Neural cell (in vitro differentiated cells): ENCODE results near the gene SLC28A1. TPM values are rescaled to one million over a fixed set of nuclear protein-coding genes. Genes with fewer than 3 reads are reported as not detected.
A peak's percentile ranks its signal among the peaks of the same experiment; 100 is the strongest.

Experiments
- H2AFZ ChIP-seq: fragments of 200-600, 300-800 bp; sonication (generic), shearing (Covaris generic); 2 replicates; pipeline ENCODE4 v1.6.0; 2014; ENCODE audit warnings: low read depth, mild to moderate bottlenecking, antibody characterized with exemption, low read length, moderate library complexity
- H3F3A ChIP-seq: fragments of 200-600 bp; shearing (Covaris generic); 2 replicates; pipeline ENCODE4 v1.6.1; 2016; ENCODE audit warnings: mild to moderate bottlenecking, moderate library complexity, mixed read lengths, antibody characterized with exemption, low read length; ENCODE audit not compliant: insufficient read depth, poor library complexity, severe bottlenecking
- H3K27ac ChIP-seq: fragments of 200-600, 300-800 bp; sonication (generic), shearing (Covaris generic); 2 replicates; pipeline ENCODE4 v1.5.1; 2014; ENCODE audit warnings: mild to moderate bottlenecking, low read length, moderate library complexity
- H3K27me3 ChIP-seq: fragments of 300-800, 200-600 bp; sonication (generic), shearing (Covaris generic); 2 replicates; pipeline ENCODE4 v1.6.0; 2014; ENCODE audit warnings: mild to moderate bottlenecking, low read depth, low read length, moderate library complexity; ENCODE audit not compliant: insufficient read depth
- H3K36me3 ChIP-seq: fragments of 300-800, 200-600 bp; sonication (generic), shearing (Covaris generic); 2 replicates; pipeline ENCODE4 v1.5.1; 2014; ENCODE audit warnings: mild to moderate bottlenecking, antibody characterized with exemption, low read length, moderate library complexity; ENCODE audit not compliant: insufficient read depth
- H3K4me2 ChIP-seq: fragments of 300-800, 200-600 bp; sonication (generic), shearing (Covaris generic); 2 replicates; pipeline ENCODE4 v1.6.0; 2014; ENCODE audit warnings: mild to moderate bottlenecking, low read length
- H3K4me3 ChIP-seq: fragments of 300-800, 200-600 bp; sonication (generic), shearing (Covaris generic); 2 replicates; pipeline ENCODE4 v1.5.1; 2014; ENCODE audit warnings: mild to moderate bottlenecking, low read length, moderate library complexity
- H3K79me2 ChIP-seq: fragments of 200-600 bp; shearing (Covaris generic); replicated peaks from 2 replicates; pipeline ENCODE4 v1.6.0; 2014; ENCODE audit warnings: mild to moderate bottlenecking, low read length, moderate library complexity; ENCODE audit not compliant: insufficient read depth
- H3K9ac ChIP-seq: fragments of 300-800, 200-600 bp; sonication (generic), shearing (Covaris generic); 2 replicates; pipeline ENCODE4 v1.6.1; 2016; ENCODE audit warnings: mild to moderate bottlenecking, low read length, mixed read lengths
- H3K9me2 ChIP-seq: fragments of 200-600 bp; shearing (Covaris generic); 2 replicates; pipeline ENCODE4 v1.6.1; 2016; ENCODE audit warnings: mild to moderate bottlenecking, low read length, mixed read lengths; ENCODE audit not compliant: insufficient read depth
- H3K9me3 ChIP-seq: fragments of 200-600, 300-800 bp; sonication (generic), shearing (Covaris generic); 2 replicates; pipeline ENCODE4 v1.6.1; 2016; ENCODE audit warnings: mild to moderate bottlenecking, mixed run types, low read length, moderate library complexity, mixed read lengths
- H4K20me1 ChIP-seq: fragments of 200-600 bp; shearing (Covaris generic); 2 replicates; pipeline ENCODE4 v1.6.1; 2016; ENCODE audit warnings: mild to moderate bottlenecking, mixed run types; ENCODE audit not compliant: insufficient read depth
- CTCF ChIP-seq: fragments of 450-650 bp; IDR thresholded peaks from 2 replicates; pipeline ENCODE4 v1.5.1; 2014; ENCODE audit warnings: antibody characterized with exemption, mild to moderate bottlenecking, moderate library complexity; ENCODE audit not compliant: poor library complexity, severe bottlenecking
- EP300 ChIP-seq: fragments of 450-650 bp; conservative IDR thresholded peaks from 2 replicates; pipeline ENCODE4 v1.6.1; 2014; ENCODE audit warnings: antibody characterized with exemption, mild to moderate bottlenecking, moderate library complexity; ENCODE audit not compliant: poor library complexity, severe bottlenecking
- EZH2 ChIP-seq: fragments of 200-600, 300-800 bp; shearing (Covaris generic), sonication (generic); IDR thresholded peaks from 2 replicates; pipeline ENCODE4 v1.6.1; 2014; ENCODE audit warnings: antibody characterized with exemption, low read length, borderline replicate concordance, mild to moderate bottlenecking; ENCODE audit not compliant: insufficient read depth, poor library complexity, severe bottlenecking
- MXI1 ChIP-seq: fragments of 450-650 bp; conservative IDR thresholded peaks from 2 replicates; pipeline ENCODE4 v1.6.1; 2014; ENCODE audit warnings: antibody characterized with exemption, mild to moderate bottlenecking; ENCODE audit not compliant: poor library complexity, severe bottlenecking
- RAD21 ChIP-seq: fragments of 450-650 bp; conservative IDR thresholded peaks from 2 replicates; pipeline ENCODE4 v1.6.1; 2014; ENCODE audit warnings: antibody characterized with exemption, mild to moderate bottlenecking, moderate library complexity
- REST ChIP-seq: IDR thresholded peaks from 2 replicates; pipeline ENCODE4 v1.6.1; 2012; ENCODE audit warnings: borderline replicate concordance
- SMC3 ChIP-seq: fragments of 450-650 bp; conservative IDR thresholded peaks from 2 replicates; pipeline ENCODE4 v1.6.1; 2014; ENCODE audit warnings: antibody characterized with exemption, mild to moderate bottlenecking, moderate library complexity; ENCODE audit not compliant: poor library complexity
- TAF1 ChIP-seq: IDR thresholded peaks from 2 replicates; pipeline ENCODE4 v1.6.1; 2012; ENCODE audit warnings: low read depth
- polyA plus RNA-seq: library from polyadenylated mRNA; depleted of rRNA; stranded (reverse); fragments of >200 nt; gene quantifications from 2 replicates; pipeline ENCODE4 v1.2.3, GENCODE V29; 2014

SLC28A1 gene
- polyA plus RNA-seq, 1 donor from 2014 or later, result not detected

- H3K27ac ChIP-seq, result no peak overlapping the region
- no peak overlapping the region for H3K9ac ChIP-seq
- no peak overlapping the region for H3K4me3 ChIP-seq
- TF ChIP-seq CTCF (peak; percentile 63), REST (no peak), MXI1 (no peak), EP300 (no peak), EZH2 (no peak), SMC3 (peak; percentile 69), RAD21 (peak; percentile 64)
- no peaks in the 10 kb centered on the region for H3F3A ChIP-seq
- no peaks in the 10 kb centered on the region for H3K79me2 ChIP-seq
- H3K4me2 ChIP-seq, result no peak overlapping the region
- H3K9me2 ChIP-seq, result no peaks in the 10 kb centered on the region
- H3K9me3 ChIP-seq, result no peaks in the 10 kb centered on the region
- no peaks in the 10 kb centered on the region for H3K27me3 ChIP-seq
- H2AFZ ChIP-seq, result no peak overlapping the region
- no peaks in the 10 kb centered on the region for H3K36me3 ChIP-seq
- no peaks in the 10 kb centered on the region for H4K20me1 ChIP-seq
Observed at GRCh38 chr15:84955089-84955848, 70.8 kb downstream of the SLC28A1 start.

GRCh38 chr15:84956199-84956598 is 71.7 kb downstream of the SLC28A1 start:
- Histone ChIP-seq H3K79me2 (no peaks in the 10 kb centered on the region), H3K4me3 (no peak overlapping the region), H3K9me3 (no peaks in the 10 kb centered on the region), H3K9ac (no peak overlapping the region), H3K36me3 (no peaks in the 10 kb centered on the region), H3K9me2 (no peaks in the 10 kb centered on the region), H2AFZ (no peak overlapping the region), H3K27me3 (no peaks in the 10 kb centered on the region), H4K20me1 (no peaks in the 10 kb centered on the region), H3K27ac (no peak overlapping the region), H3K4me2 (no peak overlapping the region), H3F3A (no peaks in the 10 kb centered on the region)
- no peak for TF ChIP-seq MXI1
- no peak for TF ChIP-seq RAD21
- TF ChIP-seq CTCF, result no peak
- no peak for TF ChIP-seq EZH2
- TF ChIP-seq EP300, result no peak
- no peak for TF ChIP-seq REST
- no peak for TF ChIP-seq TAF1
